ENCODE data around the gene CSRP3. TPM values are rescaled to one million over a fixed set of nuclear protein-coding genes. Genes with fewer than 3 reads are reported as not detected.

The CSRP3 gene
- total RNA-seq, 4 donors from 2014 or later: not detected

GRCh38 chr11:19168090-19168489 is 33.7 kb downstream of the CSRP3 start:
- Histone ChIP-seq H3K36me3 (peaks cover 0 to 98% (median 13%) of the 10 kb centered on the region in 3 donors), H3K27me3 (no peaks in the 10 kb centered on the region), H3K9me3 (no peaks in the 10 kb centered on the region), H3K4me1 (no peaks in the 10 kb centered on the region), H3K27ac (no peak overlapping the region), H3K4me3 (no peak overlapping the region)
- no peak for DNase-seq
- intact Hi-C loops (cut with DNase I): no loop called here
- TF ChIP-seq POLR2A (IDR thresholded peaks at IDR 0.05) (no peak), CTCF (IDR thresholded peaks at IDR 0.05) (no peak)
- 38 to 78% methylated on average over 2 of the region's 2 CpGs for WGBS, 2 donors

DNA sequence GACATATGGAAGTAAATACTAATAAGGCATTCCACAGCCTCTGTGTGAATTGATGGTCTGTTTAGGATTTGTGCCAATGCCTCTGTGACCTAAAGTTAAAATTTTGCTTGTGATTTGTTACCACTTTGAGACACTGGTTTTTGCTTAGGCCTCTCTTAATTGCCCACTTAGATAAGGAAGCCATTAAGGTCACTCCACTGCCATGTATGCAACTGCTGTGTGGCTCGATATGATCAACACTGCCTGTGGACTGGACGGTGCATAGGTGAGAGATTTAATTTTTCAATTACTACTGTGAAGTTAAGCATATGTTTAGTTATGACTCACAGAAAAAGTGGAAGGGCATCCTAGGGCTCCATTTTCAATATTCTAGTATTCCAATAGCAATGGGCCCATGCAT is 36.9 kb downstream of the CSRP3 start:
- no peaks in the 10 kb centered on the region for H3K27me3 ChIP-seq
- intact Hi-C loops (cut with DNase I): no loop called here
- H3K9me3 ChIP-seq: no peaks in the 10 kb centered on the region
- no peak overlapping the region for H3K27ac ChIP-seq
- no peak for DNase-seq
- 88 to 91% methylated on average over 2 of the region's 2 CpGs for WGBS, 2 donors
- H3K4me1 ChIP-seq: no peaks in the 10 kb centered on the region
- H3K4me3 ChIP-seq: no peak overlapping the region
- H3K36me3 ChIP-seq: peaks cover 0 to 92% (median 7%) of the 10 kb centered on the region in 3 donors
- TF ChIP-seq CTCF (IDR thresholded peaks at IDR 0.05): no peak
- no peak for TF ChIP-seq POLR2A (IDR thresholded peaks at IDR 0.05)

DNA sequence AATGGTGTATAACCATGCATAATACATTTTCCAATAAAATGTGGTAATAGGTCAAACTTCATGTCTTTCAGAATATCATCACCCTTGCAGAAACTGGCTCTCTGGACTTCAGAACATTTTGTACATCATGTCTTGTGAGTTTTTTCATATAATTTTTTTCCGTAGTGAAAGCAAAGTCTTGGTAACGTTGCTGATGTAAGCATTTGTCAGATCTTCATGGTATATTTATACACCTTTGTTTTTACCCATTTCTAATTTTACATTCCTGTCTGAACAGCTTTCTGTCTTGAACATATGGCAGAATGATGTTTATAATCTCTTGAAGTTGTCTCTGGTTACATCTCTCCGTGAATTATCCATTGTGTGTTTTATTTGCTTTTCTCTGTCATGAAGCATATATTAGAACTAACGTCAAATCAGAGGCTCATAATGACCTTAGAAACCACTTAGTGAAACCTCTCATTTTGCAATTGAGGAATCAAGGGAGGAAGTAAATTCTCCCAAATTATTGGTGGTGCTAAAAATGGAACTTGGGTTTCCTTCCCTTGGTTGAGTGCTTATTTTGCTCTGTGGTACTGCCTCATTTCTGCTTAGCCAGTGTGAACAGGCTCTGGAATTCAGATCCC is 37.4 kb downstream of the CSRP3 start:
- intact Hi-C loops (cut with DNase I): no loop called here
- DNase-seq: no peak
- Histone ChIP-seq H3K4me3 (no peak overlapping the region), H3K27me3 (no peaks in the 10 kb centered on the region), H3K36me3 (peaks cover 0 to 92% (median 7%) of the 10 kb centered on the region in 3 donors), H3K9me3 (no peaks in the 10 kb centered on the region), H3K4me1 (no peaks in the 10 kb centered on the region), H3K27ac (no peak overlapping the region)
- WGBS, 2 donors: 78 to 89% methylated on average over 4 of the region's 4 CpGs
- TF ChIP-seq CTCF (IDR thresholded peaks at IDR 0.05) (no peak), POLR2A (IDR thresholded peaks at IDR 0.05) (no peak)

- no peak for DNase-seq
- 68 to 76% methylated on average over 1 of the region's 1 CpG for WGBS, 2 donors
- H3K4me3 ChIP-seq: no peak overlapping the region
- H3K27ac ChIP-seq: no peak overlapping the region
- H3K9me3 ChIP-seq: no peaks in the 10 kb centered on the region
- peaks cover 0 to 92% (median 7%) of the 10 kb centered on the region in 3 donors for H3K36me3 ChIP-seq
- intact Hi-C loops (cut with DNase I): no loop called here
- TF ChIP-seq POLR2A (IDR thresholded peaks at IDR 0.05): no peak
- no peak for TF ChIP-seq CTCF (IDR thresholded peaks at IDR 0.05)
- no peaks in the 10 kb centered on the region for H3K27me3 ChIP-seq
- H3K4me1 ChIP-seq: no peaks in the 10 kb centered on the region
These were observed 38.2 kb downstream of the CSRP3 start for GRCh38 chr11:19163617-19164016.

DNA sequence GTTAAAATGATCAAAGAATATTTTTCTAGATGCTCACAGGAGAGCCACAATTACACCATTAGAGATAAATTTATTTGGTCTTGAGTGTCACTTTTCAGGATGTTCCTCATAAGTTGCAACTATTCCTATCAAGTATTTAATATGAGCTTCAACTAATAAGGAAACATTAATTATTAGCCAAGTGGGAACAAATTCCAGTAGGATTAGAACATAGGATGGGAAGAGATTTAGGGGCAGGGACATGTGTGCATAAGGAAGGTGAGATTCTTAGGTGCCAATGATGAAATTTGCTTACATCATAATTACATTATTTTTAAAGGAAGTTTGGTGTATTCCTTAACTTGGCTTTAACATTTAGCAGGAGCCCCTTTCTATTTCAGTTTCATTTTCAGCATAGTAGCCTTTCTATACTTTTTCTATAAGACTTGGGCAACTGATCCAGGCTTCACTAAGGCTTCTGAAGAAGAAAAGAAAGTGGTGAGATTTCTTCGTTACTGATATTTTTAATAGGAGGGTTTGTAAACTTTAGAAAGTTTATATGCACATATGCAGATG is 38.8 kb downstream of the CSRP3 start:
- Histone ChIP-seq H3K27ac (no peak overlapping the region), H3K4me3 (no peak overlapping the region), H3K36me3 (peaks cover 0 to 92% (median 7%) of the 10 kb centered on the region in 3 donors), H3K4me1 (no peaks in the 10 kb centered on the region), H3K9me3 (no peaks in the 10 kb centered on the region), H3K27me3 (no peaks in the 10 kb centered on the region)
- TF ChIP-seq POLR2A (IDR thresholded peaks at IDR 0.05) (no peak), CTCF (IDR thresholded peaks at IDR 0.05) (no peak)
- WGBS, 2 donors: 92 to 93% methylated on average over 1 of the region's 1 CpG
- DNase-seq: no peak
- intact Hi-C loops (cut with DNase I): no loop called here
